ENCODE data around the gene ANKRD62.

DNA sequence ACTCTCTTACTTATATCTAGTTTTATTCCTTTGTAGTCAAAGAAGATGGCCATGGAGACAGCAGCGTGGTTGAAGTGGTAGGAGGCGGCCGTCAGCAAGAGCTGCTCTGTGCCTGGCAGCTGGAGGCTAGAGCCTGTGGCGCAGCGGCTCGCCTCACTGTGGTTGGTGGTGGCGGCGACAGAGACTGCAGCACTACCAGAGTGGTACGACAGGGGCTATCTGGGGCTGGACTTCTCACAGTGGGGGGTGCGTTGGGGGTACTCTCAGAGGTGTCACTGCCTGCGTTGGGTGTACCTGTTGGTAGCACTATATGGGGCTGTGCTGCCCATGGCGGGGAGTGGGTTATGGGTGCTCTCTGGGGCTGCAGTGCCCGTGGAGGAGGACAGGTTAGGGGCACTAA is 8.5 kb upstream of the ANKRD62 start:
- TF ChIP-seq, protein P1, sequence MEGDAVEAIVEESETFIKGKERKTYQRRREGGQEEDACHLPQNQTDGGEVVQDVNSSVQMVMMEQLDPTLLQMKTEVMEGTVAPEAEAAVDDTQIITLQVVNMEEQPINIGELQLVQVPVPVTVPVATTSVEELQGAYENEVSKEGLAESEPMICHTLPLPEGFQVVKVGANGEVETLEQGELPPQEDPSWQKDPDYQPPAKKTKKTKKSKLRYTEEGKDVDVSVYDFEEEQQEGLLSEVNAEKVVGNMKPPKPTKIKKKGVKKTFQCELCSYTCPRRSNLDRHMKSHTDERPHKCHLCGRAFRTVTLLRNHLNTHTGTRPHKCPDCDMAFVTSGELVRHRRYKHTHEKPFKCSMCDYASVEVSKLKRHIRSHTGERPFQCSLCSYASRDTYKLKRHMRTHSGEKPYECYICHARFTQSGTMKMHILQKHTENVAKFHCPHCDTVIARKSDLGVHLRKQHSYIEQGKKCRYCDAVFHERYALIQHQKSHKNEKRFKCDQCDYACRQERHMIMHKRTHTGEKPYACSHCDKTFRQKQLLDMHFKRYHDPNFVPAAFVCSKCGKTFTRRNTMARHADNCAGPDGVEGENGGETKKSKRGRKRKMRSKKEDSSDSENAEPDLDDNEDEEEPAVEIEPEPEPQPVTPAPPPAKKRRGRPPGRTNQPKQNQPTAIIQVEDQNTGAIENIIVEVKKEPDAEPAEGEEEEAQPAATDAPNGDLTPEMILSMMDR (IDR thresholded peaks at IDR 0.05): no peak
- no peak for TF ChIP-seq POLR2AphosphoS5 (IDR thresholded peaks at IDR 0.05; ENCODE audit: low read depth, low read length)
- no peak for TF ChIP-seq SIN3A (IDR thresholded peaks at IDR 0.05; ENCODE audit: borderline replicate concordance, insufficient read depth, low read depth, low read length)
- TF ChIP-seq TCF7L2 (IDR thresholded peaks at IDR 0.05; ENCODE audit: low read depth, low read length): no peak
- TF ChIP-seq, protein P2, sequence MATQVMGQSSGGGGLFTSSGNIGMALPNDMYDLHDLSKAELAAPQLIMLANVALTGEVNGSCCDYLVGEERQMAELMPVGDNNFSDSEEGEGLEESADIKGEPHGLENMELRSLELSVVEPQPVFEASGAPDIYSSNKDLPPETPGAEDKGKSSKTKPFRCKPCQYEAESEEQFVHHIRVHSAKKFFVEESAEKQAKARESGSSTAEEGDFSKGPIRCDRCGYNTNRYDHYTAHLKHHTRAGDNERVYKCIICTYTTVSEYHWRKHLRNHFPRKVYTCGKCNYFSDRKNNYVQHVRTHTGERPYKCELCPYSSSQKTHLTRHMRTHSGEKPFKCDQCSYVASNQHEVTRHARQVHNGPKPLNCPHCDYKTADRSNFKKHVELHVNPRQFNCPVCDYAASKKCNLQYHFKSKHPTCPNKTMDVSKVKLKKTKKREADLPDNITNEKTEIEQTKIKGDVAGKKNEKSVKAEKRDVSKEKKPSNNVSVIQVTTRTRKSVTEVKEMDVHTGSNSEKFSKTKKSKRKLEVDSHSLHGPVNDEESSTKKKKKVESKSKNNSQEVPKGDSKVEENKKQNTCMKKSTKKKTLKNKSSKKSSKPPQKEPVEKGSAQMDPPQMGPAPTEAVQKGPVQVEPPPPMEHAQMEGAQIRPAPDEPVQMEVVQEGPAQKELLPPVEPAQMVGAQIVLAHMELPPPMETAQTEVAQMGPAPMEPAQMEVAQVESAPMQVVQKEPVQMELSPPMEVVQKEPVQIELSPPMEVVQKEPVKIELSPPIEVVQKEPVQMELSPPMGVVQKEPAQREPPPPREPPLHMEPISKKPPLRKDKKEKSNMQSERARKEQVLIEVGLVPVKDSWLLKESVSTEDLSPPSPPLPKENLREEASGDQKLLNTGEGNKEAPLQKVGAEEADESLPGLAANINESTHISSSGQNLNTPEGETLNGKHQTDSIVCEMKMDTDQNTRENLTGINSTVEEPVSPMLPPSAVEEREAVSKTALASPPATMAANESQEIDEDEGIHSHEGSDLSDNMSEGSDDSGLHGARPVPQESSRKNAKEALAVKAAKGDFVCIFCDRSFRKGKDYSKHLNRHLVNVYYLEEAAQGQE (IDR thresholded peaks at IDR 0.05; ENCODE audit: insufficient read depth in 1 of 2, low read depth in 2 of 2, low read length in 1 of 2): no peak

Measured in Panc1 (cell line).